Measurements from ENCODE around the gene METTL2B.
"Not testable (repeated sequence)": the region's sequence is repeated elsewhere in the genome, so short reads cannot be mapped to it uniquely, and the experiment has no call there.

Gene METTL2B

DNA sequence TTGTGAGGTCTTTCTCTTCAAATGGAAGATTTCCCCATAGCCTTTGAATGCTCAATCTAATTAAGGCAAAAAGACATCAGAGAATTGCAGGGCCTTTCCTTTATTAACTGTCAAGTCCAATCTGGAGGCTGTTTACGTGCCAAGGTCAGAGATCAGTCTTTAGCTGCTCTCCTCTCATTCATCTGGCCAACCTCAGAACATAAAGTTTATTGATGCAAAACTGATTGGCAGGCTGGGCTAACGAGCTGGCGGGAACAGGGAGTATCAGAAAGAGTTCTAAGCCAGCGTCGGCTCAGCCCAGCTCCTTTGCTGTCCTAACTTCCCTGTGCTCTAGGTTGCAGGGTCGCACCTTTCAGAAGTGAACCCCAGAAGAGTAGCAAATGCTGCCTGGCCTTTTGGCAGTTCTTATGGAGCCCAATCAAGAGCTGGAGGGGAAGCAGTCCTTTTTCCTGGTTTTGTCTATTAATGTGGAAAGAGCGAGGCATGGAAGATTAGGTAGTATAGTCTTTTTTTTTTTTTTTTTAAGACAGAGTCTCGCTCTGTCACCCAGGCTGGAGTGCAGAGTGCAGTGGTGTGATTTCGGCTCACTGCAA lies 47.5 kb downstream of the METTL2B start:
- not testable (repeated sequence) for DNase-seq (ENCODE audit: low spot score)

DNA sequence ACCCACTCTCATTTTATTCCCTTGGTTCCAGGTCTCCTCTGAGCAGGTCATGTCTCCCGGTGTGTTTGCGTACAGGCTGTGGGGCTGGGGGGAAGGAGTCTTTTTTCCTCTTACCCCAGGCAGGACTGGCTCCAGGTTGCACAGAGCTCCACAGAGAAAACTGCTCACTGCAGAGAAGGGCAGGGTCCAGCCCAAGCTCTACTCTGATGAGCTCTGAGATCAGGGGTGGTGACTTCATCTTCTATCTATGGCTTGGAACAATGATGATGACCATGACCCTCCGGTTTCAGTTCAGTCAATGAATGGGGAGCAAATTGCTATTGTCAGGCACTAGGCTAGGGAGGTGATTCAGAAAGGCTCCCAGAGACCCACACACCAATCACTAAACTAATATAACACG lies 49.0 kb downstream of the METTL2B start:
- DNase-seq (ENCODE audit: low spot score) = not testable (repeated sequence)

DNA sequence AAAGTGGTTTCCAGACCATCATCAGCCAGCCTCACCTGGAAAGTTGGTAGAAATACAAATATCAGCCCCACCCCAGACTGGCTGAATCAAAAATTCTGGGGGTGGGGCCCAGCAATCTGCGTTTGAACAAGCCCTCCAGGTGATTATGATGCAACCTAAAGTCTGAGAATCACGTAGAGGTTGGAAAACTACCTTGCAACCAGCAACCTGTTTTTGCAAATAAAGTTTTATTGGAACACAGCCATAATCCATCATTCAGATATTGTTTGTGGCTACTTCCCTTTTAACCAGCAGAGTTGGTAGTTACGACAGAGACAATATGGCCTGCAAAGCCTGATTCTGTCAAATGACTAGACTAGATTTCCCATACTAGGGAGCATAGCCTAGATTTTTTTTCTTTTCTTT lies 49.5 kb downstream of the METTL2B start:
- not testable (repeated sequence) for DNase-seq (ENCODE audit: low spot score)

DNA sequence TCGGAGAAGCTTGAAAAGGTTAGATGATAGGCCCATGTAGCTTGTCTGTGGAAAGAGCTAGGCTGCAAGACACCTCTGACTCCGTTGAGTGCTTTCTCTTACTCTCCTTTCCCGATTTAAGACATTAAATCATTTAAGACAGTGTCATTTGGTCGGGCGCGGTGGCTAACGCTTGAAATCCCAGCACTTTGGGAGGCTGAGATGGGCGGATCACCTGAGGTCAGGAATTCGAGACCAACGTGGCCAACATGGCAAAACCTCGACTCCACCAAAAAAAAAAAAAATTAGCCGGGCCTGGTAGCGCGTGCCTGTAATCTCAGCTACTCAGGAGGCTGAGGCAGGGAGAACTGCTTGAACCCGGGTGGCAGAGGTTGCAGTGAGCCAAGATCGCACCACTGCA lies 52.6 kb downstream of the METTL2B start:
- DNase-seq (ENCODE audit: low spot score) = not testable (repeated sequence)

DNA sequence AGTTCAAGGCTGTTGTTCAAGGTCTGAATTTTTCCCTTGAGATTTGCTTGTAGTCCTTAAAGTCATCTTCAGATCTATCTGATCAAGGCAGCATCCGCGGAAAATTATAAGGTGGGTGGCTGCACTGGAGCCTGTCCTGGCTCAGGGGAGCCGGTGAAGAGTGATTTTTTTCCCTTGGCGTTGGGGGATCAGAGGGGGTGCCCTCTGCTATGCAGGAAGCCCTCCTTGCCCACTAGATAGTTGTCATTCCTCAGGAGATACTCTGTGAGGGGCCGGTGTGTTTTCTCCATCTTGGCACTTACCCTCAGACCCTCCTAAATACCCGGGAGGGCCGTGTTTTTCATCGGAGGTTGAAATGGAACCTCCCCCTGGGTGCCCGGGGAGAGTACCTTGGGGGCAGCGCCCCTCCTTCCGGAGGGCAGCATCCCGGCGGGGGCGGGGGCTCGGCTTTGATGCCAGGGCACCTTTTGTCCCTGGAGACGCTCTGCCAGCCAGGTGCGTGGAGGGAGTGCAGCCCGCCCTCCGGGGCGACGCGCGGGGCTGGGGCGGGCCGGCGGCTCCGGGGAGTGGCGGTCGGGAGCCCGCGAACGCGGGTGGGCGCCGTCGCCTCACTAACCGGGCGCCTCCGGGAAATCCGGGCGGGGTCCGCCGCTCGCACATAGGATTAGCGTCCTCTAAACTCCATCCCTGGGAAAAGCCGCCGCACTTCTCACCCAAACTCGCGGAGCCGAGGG lies 53.7 kb downstream of the METTL2B start:
- DNase-seq (ENCODE audit: low spot score) = not testable (repeated sequence)

DNA sequence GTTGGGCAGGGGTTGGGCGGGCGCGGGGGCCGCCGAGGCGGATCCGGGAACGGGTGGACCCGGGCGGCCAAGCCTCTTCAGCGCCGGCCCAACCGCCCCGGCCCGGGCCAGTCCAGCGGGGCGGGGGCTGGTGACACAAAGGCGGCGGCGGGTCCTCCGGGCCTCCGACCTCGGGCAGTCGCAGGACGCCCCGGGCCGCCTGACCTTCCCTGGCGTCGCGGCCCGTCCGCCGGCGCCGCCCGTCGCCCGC lies 54.2 kb downstream of the METTL2B start:
- no peak for DNase-seq (ENCODE audit: low spot score)

DNA sequence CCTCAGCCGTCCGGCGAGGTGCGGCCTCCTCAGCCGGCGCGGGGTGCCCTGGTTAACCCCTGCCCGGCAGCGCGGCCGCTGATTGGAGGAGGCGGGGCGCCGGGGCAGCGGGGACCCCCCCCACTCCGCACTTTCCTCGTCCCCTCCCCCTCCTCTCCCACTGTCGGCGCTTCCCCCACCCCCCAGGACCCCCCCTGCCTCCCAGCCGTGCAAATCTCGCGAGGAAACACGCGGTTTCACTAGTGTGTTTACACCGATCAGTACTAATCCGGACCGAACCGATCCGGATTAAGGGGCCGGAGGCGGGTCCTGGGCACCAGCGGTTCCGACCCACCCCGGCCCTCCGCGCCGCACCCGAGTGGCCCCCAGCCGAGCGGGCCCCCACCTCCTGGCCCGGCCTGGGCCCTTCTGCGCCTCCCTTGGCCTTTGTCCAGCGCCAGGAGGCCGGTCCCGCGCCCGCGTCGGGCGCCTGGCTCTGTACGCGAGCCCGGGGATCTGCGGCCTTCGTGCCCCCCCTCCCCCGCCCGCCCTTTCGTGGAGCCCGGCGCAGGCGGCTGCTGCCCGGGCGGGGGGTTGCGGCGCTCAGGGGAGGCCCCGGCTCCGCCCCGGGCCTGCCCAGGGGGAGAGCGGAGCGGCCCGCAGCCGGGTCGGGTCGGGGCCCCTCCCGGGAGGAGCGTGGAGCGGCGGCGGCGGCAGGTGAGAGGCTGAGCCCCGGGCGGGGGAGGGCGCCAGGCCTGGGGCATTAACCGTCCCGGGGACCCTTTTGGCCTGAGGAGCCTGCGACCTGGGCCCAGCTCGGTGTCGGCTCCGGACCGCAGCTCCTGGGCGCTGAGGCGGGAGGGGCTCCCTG lies 54.8 kb downstream of the METTL2B start:
- peak; percentile 76 for DNase-seq (ENCODE audit: low spot score)

DNA sequence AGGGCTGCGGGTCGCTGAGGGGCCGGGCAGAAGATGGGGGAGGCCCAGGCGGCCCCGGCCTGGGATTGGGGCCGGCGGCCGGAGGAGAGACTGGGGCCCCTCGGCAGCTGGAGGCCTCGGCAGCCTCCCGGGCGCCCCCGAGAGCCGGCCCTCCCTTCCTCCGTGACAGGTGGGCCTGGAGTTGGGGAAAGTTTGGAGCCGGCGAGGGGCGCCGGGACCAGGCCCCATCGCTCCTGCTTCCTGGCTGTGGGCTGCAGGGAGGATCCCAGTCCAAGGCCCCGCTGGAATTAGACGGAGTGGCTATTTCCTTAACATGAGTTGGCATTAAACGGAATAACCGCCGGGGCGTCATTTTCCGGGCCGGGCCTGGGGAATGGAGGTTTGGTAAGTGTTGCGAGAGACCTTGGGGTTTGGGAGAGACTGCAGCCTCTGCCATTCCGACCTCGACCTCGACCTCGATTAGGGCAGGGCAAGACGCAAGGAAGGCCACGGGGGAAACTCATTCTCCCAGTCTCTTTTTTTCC lies 55.5 kb downstream of the METTL2B start:
- not testable (repeated sequence) for DNase-seq (ENCODE audit: low spot score)

DNA sequence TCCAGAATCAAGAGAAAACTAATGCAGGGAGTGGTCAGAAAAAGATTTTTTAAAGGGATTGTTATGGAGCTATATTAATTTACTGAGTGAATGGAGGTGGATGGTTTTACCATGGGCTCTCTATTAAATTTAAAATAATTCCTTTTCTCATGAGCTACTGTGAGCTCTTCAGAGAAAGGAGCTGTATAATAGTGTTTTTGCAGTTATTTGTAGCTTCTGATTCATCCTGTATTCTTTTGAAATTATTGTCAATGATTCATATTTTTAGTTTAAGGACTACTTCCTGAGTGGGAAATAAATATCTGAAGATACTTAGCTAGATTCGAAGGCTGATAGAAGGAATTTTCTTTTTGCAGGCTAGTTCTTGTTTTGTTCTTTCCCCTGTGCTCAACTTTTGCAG lies 56.4 kb downstream of the METTL2B start:
- DNase-seq (ENCODE audit: low spot score) = not testable (repeated sequence)

DNA sequence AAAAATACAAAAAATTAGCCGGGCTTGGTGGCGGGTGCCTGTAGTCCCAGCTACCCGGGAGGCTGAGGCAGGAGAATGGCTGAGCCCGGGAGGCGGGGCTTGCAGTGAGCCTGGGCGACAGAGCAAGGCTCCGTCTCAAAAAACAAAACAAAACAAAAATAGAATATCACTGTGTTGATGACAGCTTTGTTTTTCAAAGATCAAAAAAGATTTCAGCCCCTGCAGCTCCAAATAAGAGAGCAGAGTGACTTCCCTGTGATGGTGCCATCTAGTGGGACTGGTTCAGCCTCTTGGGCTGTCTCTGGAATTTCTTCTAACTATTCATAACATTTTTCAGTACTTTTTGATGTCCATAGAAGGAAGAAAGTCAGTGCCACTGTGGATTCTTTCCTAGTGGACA lies 60.9 kb downstream of the METTL2B start:
- not testable (repeated sequence) for DNase-seq (ENCODE audit: low spot score)

DNA sequence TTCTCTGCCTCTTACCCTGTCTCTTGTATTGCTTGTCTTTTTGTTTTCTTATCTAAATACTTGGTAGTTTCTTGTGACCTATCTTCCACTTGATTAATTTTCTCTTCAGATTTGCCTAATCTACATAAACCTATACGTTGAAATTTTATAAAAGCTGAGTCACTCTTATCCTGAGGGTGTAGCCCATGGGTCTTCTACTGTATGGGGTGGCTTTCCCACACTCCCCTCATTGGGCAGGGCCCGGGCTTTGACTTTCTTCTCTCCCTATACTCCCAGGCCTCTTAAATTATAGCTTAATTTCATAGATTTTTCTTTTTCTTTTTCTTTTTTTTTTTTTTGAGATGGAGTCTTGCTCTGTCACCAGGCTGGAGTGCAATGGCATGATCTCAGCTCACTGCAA lies 66.0 kb downstream of the METTL2B start:
- not testable (repeated sequence) for DNase-seq (ENCODE audit: low spot score)

DNA sequence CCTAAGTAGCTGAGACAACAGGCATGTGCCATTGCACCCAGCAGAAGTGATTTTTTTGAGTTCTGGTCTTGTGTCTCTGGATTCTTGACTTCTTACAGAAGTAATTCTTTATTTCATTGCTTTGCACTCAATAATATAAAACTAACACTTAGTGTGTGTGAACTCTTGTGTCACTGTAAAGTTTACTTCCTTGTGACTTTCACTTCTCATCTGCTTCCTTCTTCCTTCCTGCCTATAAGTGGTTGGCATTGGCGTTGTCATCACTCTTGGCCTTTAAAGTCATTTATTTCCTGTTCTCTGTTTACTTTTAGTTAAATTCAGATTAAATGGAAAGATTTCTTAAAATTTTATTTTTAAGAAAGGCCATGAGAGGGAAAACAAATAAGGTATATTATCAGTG lies 66.8 kb downstream of the METTL2B start:
- DNase-seq (ENCODE audit: low spot score) = not testable (repeated sequence)

DNA sequence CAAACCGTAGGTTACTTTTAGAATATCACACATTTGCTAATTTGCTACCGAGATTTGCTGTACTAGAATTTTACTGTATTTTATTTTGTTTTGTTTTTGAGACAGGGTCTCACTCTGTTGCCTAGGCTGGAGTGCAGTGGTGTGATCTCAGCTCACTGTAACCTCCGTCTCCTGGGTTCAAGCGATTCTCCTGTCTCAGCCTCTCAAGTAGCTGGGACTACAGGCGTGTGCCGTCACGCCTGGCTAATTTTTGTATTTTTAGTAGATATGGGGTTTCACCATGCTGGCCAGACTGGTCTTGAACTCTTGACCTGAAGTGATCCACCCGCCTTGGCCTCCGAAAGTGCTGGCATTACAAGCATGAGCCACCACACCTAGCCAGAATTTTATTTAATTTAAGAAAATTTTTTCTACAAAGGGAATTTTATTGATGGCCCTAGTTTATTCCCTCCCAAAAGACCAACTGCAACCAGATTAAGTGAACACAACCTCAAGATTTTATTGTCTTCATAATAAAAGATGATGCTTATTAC lies 69.8 kb downstream of the METTL2B start:
- DNase-seq (ENCODE audit: low spot score) = not testable (repeated sequence)

DNA sequence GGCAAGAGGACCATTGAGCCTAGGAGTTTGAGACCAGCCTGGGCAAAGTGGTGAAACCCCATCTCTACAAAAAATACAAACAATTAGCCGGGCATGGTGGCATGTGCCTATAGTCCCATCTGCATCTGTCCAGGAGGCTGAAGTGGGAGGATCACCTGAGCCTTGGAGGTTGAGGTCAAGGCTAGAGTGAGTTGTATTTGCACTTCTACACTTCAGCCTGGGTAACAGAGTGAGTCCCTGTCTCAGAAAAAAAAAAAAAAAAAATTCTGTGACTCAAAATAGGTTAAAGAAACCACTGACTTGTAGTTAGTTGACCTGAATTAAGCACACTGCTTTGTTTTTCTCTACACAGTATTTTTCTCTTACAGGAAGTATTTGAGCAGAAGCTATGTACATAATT lies 74.4 kb downstream of the METTL2B start:
- no peak for DNase-seq (ENCODE audit: low spot score)

DNA sequence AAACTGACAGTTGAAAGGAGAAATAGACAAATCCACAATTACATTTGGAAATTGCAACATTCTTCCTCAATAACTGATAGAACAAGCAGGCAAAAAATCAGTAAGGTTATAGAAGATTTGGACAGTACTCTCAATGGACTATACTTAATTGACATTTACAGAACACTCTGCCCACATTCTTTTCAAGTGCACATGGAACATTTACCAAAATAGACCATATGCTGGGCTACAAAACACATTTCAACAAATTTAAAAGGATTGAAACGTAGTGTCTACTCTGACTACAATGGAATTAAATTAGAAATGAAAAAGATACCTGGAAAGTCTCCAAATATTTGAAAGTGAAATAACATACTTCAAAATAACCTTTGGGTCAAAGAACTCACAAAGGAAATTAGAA lies 77.8 kb downstream of the METTL2B start:
- not testable (repeated sequence) for DNase-seq (ENCODE audit: low spot score)

Measured in Ammon's horn (tissue), 1 donor.